ENCODE measurements around the gene FGF11.
A peak's percentile ranks its signal among the peaks of the same experiment; 100 is the strongest.

The FGF11 gene

DNA sequence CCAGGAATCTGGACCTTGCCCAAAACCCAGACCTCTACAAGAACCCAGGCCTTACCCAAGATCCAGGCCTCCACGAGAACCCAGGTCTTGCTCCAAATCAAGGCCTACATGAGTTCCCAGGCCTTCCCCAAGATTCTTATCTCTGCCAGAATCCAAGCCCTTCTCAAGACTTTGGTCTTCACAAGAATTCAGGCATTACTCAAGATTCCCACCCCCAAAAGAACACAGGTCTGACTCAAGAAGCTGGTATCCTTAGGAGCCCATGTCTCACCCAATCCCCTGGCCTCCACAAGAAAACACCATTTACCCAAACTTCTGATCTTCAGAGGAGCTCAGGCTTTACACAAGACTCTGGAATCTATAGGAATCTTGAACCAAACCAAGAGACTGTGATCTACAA, 8.1 kb upstream of the FGF11 start:
- no peak for DNase-seq (ENCODE audit: low read depth)

DNA sequence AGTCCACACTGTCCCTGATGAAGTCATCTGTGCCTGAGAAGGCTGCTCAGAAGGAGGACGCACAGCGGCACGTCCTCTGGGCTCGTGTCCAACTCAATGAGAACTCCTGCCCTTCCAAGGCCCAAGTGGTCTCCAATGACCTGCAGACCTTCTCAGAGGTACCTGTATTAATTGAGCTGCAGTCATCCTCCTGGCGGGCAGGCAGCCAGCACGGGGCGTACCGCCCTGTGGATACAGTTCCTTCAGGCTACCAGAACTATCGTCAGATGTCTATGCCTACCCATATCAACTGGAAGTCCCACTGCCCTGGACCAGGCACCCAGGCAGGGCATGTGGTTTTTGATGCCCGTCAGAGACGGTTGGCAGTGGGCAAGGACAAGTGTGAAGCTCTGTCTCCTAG, 7.0 kb upstream of the FGF11 start:
- no peak for DNase-seq (ENCODE audit: low read depth)

DNA sequence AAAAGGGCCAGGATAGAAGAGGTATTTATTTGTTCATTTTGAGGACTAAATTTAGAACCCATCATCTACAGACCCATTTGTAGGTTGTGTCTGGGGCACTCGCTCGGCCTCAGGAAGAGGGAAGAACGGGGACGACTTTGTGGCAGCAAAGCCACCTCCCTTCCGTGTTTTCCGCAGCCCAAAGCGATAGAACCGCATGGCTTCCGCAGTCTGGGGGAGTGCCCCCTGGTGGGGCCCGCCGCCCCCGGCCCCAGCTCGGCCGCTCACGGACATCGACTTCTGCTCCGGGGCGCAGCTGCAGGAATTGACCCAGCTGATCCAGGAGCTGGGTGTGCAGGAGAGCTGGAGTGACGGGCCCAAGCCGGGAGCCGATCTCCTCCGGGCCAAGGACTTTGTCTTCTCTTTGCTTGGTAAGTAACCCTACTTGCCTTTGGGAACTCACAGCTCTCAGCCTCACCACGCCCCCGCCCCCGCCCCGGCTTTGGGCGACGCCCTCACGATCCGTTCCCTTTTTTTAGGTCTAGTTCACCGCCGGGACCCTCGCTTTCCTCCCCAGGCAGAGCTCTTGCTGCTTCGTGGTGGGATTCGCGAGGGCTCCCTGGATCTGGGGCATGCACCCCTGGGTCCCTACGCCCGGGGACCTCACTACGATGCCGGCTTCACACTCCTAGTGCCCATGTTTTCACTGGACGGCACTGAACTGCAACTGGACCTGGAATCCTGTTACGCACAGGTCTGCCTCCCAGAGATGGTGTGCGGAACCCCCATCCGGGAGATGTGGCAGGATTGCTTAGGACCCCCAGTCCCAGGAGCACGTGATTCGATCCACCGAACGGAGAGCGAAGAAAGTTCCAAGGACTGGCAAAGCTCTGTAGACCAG, 3.4 kb upstream of the FGF11 start:
- DNase-seq (ENCODE audit: low read depth), result peak; percentile 35

DNA sequence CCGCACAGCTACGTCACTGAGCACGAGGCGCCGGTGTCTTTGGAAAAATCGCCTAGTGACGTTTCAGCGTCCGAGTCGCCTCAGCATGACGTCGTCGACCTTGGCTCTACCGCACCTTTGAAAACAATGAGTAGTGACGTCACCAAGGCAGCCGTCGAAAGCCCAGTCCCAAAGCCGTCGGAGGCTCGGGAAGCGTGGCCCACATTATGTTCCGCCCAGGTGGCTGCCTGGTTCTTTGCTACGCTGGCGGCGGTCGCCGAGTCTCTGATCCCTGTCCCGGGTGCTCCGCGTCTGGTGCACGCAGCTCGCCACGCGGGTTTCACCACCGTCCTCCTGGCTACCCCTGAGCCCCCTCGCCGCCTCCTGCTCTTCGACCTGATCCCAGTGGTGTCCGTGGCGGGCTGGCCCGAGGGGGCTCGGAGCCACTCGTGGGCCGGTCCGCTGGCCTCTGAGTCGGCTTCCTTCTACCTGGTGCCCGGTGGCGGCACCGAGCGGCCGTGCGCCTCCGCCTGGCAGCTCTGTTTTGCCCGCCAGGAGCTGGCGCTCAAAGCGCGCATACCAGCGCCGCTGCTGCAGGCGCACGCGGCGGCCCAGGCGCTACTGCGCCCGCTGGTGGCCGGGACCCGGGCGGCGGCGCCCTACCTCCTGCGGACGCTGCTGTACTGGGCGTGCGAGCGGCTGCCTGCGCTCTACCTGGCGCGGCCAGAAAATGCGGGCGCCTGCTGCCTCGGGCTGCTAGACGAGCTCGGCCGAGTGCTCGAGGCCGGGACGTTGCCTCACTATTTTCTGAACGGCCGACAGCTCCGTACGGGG, 2.5 kb upstream of the FGF11 start:
- DNase-seq (ENCODE audit: low read depth), result peak; percentile 72

DNA sequence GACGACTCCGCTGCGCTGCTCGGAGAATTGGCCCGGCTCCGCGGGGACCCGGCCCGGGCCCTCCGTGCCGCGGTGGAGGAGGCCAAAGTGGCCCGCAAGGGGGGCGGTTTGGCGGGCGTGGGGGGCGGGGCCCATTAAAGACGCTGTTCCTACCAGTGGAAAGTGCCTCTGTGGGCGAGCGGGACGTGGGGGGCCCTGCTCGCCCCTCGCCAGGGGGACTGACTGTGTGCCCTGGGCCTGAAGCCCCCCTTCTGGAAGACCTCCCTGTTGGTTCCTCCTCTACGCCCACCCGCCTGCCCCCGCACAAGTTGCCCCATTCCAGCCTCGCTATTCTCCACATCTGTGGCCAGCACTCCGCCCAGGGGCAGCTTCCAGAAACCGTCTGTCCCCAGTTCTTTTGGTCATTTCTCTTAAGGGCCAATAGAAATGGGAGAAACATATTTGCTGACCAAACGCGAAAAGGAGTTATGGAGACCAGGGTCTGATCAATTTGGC, 1.9 kb upstream of the FGF11 start:
- DNase-seq (ENCODE audit: low read depth), result no peak

DNA sequence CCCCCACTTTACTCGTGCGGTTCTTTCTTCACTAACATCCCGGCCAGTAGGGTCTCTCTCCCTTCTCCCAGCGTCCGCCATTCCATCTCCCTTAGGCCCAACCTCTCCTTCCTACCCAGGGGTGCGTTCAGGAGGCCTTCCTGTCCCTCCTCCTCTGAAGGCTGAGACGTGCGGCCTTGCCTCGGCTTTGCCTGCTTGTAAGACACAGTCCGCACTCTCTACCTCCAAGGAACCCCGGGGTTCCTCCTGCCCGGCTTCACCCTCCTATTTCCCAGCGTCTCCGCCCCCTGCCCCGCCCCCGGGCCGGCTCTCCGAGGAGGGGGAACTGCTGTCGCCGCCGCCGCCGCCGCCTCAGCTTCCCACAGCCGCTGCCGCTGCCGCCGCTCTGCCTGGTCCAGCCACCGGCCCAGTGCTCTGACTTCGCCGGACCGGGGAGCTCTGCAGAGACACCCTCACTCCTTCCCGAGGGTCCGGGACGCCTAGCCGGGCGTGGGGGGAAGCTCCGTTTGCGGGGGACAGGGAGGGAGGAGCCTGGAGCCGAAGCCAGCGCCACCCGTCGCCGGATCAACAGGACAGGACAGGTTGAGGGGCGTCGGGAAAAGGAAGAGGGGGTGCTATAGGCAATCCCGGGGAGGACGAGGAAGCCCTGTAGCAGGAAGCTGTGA, 1.2 kb upstream of the FGF11 start:
- DNase-seq (ENCODE audit: low read depth), result peak; percentile 57

DNA sequence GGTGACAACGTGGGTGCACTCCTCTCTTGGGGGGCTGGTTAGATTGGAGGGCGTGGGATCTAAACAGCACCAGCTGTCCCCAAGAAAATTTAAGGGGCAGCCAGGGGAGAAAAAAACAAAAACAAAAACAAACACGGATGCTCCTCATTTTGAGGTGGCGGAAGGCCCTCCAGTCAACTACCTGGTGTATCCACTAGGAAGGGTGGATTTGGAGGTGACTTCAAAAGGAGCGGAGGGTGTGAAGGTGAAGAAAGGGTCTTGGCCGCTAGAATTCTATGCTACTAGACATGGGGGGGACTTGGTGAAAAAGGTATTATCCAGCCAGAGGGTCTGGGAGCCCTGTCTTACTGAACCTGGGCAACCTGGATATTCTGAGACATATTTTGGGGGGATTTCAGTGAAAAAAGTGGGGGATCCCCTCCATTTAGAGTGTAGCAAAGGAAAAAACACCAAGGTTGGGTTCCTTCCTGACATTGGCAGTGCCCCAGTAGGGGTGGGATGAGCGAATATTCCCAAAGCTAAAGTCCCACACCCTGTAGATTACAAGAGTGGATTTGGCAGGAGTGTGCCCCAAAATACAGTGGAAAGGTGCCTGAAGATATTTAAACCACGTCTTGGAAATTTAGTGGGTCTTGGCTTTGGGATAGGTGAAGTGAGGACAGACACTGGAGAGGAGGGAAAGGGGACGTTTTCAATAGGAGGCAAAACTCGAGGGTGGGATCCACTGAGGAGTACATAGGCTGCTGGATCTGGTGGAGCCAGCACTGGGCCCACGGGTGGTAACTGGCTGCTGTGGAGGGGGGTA, 454 bp upstream of the FGF11 start:
- no peak for DNase-seq (ENCODE audit: low read depth)

DNA sequence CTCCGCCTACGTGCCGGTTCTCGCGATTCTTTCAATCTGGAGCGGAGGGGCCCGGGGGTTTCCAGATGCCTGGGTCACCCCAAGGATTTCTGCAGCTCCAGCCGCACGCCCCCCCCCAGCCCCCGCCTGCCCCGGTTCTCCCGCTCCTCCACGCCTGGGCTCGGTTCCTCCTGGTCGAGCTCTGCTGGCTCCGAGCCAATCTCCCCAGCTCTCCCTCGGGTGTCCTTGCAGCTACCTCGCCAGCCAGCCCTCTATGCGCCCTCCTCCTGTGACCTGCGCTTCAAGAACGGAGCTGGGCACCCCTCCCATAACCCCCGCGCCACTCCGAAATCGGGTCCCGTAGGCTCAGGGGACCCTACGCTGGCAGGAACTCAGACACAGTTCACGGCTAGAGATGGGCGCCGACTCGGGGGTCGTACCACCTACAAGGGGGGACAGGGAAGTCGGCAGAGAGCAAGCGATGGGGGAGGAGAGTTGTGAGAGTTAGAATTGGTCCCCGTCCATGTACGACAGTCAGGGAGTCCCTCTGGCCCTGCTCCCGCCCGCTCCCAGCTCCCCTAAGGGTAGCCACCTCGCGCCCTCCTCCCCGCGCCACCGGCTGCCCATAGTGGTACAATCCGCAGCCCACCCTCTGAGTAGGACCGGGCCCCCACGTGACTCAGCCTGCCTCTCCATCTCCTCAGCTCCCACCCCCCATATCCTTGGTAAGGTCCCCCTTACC, 961 bp downstream of the FGF11 start:
- peak; percentile 22 for DNase-seq (ENCODE audit: low read depth)

DNA sequence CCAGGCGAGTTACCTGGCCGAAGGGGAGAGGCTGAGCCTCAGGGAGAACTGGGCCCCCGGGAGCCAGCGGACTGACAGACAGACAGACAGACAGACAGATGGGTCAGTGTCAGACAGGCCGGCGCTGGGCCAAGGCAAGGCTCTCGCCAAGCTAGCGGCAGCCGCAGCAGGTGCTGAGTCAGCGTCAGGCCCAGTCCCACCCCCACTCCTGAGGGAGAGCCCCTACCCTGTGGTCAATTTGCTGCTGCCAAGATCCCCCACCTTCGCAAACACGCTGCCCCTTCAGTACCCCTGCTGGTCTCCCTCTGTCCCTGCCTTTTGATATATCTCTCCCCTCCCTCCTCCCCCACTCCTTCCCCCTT, 1.5 kb downstream of the FGF11 start:
- DNase-seq (ENCODE audit: low read depth), result no peak

DNA sequence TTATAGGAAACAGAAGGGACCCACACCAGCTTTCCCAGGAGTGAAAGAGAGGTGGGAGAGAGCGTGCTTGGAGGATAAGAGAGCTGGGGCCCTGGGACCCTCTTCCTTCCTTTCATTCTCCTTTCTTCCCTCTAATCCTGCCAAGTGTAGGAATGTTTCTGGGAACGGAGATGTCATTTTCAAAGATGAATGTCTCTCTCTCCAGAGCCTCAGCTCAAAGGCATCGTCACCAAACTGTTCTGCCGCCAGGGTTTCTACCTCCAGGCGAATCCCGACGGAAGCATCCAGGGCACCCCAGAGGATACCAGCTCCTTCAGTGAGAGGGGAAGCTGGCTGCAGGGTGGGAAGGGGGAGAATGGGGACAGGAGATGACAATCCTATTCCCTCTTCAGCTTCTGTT, 2.0 kb downstream of the FGF11 start:
- DNase-seq (ENCODE audit: low read depth), result no peak

DNA sequence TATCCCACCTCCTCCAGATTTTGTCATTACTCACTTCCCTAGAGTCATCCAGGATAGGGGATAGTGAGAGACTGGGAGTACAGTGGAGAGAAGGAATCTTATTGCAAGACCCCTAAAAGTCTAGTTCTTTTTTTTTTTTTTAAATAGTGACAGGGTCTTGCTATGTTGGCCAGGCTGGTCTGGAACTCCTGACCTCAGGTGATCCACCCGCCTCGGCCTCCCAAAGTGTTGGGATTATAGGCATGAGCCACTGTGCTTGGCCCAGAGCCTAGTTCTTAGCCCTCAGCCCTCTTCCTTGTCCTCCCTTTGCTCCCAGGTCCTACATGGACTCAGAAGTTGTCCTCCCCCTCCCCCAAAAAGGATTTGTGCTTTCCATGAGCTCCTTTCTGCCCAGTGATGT, 2.8 kb downstream of the FGF11 start:
- no peak for DNase-seq (ENCODE audit: low read depth)

DNA sequence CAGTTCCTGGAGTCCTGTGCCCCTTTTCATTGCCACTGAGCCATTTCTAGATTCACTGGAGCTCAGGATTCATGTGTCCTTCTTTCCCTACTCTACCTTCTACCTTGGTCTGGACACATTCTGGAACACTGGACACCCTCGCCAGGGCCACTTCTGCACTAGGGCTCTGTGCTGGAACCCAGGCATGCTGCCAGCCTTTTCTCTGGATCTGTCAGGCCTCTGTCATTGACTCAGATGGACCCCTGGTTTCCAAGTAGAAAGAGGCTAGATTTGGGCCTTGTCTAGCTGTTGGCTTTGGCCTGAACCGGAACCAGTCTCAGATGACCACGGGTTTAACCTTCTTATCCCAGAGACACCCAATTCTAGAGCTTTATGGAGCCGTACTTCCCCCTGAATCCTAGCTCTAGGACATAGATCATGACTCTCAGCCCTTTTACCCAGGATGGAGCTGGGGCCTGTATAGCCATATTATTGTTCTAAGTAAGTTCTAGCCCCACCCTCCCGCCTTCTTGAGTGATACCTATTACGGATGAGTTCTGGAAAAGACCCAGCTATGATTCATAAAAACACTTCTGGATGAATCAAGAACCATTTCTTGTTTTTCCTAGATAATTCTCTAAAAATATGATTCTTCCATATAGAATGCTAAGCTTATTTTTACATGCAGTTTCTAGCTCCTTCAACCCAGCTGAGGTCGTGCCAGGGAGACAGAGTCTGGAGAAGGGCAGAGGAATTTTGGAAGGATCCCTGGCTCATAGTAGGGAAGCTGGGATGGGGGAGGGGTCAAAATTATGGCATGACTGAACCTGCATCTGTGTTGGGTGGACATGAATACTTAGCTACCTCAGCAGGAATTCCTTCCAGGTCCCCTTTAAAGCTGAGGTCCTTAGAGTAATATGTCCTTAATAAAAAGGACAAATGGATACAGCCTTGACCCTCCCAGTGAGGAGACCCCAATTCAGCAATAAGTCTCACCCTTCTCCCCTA, 4.5 kb downstream of the FGF11 start:
- DNase-seq (ENCODE audit: low read depth), result no peak

DNA sequence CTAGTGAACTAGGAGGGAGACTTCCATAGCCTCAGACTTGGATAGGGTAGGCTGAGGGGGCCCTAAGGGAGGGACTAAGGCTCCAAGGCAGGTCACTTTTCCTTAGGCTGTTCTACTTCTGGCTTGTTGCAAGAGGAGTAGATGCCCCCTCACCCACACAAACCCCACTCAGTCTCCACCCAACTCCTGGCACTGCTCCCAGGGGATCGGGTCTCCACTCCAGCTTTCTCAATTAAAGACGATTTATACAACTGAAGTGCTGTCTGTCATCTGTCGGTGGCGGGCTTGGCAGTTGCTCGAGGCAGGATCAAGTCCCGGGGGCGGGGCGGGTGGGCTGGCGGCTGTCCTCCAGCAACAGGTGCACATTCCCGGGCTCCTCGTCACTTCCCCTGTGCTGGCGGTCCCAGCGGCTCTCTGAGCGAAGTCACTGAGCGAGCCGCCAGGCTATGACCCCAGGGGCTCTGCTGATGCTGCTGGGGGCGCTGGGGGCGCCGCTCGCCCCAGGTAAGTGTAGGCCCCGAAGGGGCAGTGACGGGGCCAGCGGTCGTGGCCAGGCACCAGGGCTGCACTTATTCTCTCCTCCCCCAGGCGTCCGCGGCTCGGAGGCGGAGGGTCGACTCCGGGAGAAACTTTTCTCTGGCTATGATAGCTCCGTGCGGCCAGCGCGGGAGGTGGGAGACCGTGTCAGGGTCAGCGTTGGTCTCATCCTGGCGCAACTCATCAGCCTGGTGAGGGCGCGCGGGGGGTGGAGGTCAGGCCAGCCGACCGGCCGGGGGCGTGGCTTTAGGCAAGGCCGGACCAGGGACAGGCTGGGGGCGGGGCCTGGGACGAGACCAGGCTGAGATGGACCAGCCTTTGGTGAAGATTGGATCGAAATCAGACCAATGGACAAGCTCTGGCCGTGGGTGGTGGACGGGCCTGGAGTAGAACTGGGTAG, 5.6 kb downstream of the FGF11 start, which contains the start of gene CHRNB1:
Gene CHRNB1, plus strand, starts transcription at position 380 of the 937 bp plus-strand sequence. Its CDS starts 67 bp downstream, at position 447.
- DNase-seq (ENCODE audit: low read depth), result no peak

DNA sequence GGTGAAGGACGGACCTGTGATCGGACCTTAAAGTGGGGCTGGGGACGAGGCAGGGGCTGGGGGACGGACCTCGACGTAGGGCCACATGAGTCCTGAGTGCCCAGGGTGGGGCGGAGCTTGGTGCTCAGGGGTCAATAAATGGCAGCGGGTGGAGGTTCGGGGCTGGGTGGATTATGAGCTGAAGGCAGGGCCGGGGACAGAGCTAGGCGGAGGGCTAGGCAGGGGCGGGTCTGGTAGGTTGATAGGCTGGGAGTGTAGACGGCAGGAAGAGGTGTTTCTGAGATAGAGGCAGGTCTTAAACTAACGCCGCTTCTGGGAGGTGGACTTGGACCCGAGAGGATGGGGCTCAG, 6.3 kb downstream of the FGF11 start:
- no peak for DNase-seq (ENCODE audit: low read depth)

DNA sequence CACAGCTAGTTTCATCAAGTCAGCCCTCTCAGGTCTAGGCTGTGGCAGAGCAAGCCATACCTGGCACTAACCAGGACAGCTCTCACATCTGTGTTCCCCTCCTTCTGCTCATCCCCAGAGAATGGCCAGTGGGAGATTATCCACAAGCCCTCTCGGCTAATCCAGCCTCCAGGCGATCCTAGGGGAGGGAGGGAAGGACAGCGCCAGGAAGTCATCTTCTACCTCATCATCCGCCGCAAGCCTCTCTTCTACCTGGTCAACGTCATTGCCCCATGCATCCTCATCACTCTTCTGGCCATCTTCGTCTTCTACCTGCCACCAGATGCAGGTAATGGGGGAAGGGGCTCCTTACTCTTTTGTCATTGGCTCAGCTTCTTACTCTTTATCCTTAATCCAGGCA, 9.1 kb downstream of the FGF11 start:
- no peak for DNase-seq (ENCODE audit: low read depth)

DNA sequence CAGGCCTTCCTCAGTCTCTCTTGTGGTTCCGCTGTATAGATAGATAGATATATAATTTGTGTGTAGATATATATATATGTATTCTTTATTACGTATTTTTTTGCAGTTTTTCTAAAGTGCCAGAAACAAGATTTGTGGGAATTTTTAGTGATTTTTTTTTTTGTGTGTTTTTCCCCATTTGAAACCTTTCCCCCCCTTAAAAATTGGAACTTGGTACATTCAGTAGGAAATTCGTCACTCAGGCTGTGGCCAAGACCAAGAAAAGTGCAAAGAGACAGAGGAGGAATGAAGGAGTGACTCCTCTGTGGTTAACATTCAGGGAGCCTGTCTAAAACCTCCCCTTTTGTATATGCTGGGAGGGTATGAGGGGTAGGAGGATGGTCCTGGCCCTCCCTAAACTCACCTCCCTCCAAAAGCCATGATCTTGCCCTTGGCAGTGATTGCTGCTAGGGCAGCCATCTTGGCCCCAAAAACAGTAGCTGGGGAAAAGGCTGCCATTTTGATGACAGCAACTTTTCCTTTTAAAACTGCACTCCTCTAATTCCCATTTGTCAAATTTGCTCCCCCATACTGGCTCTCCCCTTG, 20.7 kb downstream of the FGF11 start:
- DNase-seq (ENCODE audit: low read depth), result no peak

DNA sequence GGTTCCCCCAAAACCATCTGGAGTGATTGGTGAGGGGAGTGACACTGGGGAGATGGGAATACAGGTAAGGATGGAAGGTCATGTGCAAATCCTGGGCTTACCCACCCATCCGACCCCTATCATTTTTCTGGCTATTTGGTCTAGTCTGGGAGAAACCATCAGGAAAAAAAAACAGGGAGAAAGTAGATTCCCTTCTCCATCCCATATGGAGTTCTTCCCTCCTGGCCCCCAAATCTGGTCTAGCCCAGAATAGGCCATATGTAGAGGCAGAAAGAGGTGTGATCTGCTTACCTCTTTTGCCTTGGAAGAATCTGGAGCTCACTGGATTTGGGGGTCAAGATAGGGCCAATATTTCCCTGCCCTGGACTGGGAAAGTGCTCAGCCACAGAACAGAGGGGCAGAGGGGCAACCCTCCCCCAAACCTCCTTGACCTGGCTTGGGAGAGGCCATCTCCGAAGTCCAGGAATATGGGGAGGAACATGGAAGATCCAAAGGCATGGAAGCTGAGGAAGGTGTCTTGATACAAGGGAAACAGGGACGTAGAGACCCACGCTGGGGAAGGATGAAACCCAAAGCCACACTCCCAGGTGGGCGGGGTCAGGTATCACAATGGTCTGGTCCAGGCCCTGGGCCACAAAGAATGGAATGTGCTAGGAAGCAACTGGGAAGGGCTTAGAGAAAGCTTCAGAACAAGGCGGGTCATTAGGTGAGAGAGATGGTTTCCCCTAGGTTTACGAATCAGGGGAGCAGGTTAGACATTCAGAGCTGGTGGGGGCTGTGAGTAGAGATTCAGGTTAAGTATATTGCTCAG, 21.7 kb downstream of the FGF11 start:
- no peak for DNase-seq (ENCODE audit: low read depth)

All from stimulated activated CD4-positive, alpha-beta T cell treated with anti-CD3 and anti-CD28 coated beads, Interleukin-2, amount 100 ng/mL, for 4 hours (primary cell).